ENCODE data around the gene DIS3L2. TPM values are rescaled to one million over a fixed set of nuclear protein-coding genes. Genes with fewer than 3 reads are reported as not detected.
"Not testable (repeated sequence)": the region's sequence is repeated elsewhere in the genome, so short reads cannot be mapped to it uniquely, and the experiment has no call there.

Gene DIS3L2
- total RNA-seq, 2 donors from 2014 or later = 19.6 to 22.1 TPM

DNA sequence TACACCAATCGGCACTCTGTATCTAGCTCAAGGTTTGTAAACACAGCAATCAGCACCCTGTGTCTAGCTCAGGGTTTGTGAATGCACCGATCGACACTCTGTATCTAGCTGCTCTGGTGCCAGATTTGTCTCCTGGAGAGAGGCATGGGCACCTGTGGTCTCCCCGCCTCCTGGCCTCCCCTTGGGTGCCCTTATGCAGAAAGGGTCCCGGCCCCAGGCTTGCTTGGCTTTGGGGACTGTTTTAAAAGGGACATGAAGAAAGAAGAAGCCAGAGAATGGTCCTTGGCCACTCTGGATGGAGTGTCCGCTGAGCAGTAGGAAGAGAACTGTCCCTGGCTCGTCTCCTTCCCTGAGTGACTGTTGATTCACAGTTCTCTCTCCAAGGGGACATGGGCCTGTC lies 405.5 kb downstream of the DIS3L2 start:
- H3K27ac ChIP-seq = no peak overlapping the region
- no peaks in the 10 kb centered on the region for H3K4me1 ChIP-seq
- no peaks in the 10 kb centered on the region for H3K9me3 ChIP-seq
- no peaks in the 10 kb centered on the region for H3K27me3 ChIP-seq
- DNase-seq (ENCODE audit: low spot score) = no peak
- TF ChIP-seq, protein P1, sequence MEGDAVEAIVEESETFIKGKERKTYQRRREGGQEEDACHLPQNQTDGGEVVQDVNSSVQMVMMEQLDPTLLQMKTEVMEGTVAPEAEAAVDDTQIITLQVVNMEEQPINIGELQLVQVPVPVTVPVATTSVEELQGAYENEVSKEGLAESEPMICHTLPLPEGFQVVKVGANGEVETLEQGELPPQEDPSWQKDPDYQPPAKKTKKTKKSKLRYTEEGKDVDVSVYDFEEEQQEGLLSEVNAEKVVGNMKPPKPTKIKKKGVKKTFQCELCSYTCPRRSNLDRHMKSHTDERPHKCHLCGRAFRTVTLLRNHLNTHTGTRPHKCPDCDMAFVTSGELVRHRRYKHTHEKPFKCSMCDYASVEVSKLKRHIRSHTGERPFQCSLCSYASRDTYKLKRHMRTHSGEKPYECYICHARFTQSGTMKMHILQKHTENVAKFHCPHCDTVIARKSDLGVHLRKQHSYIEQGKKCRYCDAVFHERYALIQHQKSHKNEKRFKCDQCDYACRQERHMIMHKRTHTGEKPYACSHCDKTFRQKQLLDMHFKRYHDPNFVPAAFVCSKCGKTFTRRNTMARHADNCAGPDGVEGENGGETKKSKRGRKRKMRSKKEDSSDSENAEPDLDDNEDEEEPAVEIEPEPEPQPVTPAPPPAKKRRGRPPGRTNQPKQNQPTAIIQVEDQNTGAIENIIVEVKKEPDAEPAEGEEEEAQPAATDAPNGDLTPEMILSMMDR (IDR thresholded peaks at IDR 0.05) = no peak
- H3K4me3 ChIP-seq = no peak overlapping the region
- no peaks in the 10 kb centered on the region for H3K36me3 ChIP-seq

DNA sequence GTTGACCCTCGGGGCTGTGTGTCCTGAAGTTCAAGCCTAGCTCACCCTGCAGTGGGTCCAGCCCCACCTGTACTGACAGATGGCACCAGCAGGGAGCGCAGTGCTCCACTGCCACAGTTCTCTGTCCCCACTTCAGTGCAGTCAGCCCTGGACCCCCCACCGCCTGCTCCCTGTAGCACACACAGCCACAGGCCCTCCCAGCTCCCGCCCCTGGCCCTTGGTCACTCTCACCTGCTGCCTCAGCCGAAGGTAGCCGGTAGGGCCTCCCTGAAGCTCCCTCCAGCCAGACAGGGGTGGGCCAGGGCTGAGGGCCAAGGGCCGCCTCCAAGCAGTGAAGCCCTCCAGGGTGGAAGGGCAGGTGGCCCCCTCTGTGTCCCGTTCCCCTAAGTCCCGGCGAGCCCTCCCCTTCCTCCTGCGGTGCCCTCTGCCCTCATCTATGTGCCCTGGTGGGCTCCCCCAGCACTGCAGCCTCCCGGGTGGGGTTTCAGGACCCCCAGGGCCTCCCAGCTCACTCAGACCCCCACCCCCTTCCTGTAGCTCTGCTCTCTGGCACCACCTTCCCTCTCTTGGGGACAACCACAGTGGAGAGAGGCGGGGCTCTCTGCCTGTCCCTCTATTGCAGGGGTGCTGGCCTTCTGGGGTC lies 406.2 kb downstream of the DIS3L2 start:
- Histone ChIP-seq H3K4me1 (no peaks in the 10 kb centered on the region), H3K9me3 (no peaks in the 10 kb centered on the region)
- TF ChIP-seq, protein P1 (IDR thresholded peaks at IDR 0.05) = no peak

DNA sequence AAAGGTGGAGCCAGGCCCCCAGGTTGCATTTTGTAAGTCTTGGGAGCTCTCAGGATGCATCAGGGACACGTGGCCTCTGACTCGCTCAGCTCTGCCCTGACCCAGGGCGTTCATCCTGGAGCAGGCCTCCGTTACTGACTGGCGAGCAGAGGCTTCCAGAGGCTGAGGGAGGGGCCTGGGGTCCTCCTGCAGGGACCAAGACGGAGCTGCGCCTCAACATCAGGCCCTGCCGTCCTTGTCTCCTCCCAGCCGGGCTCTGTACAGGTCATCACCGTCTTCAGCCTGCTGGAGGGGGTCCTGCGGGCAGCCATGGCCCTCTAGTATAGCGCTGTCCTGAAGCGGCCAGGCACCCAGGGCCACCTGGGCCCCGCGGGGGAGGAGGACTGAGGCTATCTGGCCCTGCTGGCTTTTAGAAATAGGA lies 406.8 kb downstream of the DIS3L2 start:
- no peaks in the 10 kb centered on the region for H3K4me1 ChIP-seq
- no peaks in the 10 kb centered on the region for H3K9me3 ChIP-seq
- no peaks in the 10 kb centered on the region for H3K27me3 ChIP-seq
- TF ChIP-seq, protein P1 (IDR thresholded peaks at IDR 0.05) = no peak
- no peak for DNase-seq (ENCODE audit: low spot score)
- H3K36me3 ChIP-seq = no peaks in the 10 kb centered on the region
- no peak overlapping the region for H3K27ac ChIP-seq
- H3K4me3 ChIP-seq = no peak overlapping the region

More for the DNA sequence above, 406.2 kb downstream of the DIS3L2 start:
- Histone ChIP-seq H3K27me3 (no peaks in the 10 kb centered on the region), H3K4me3 (no peak overlapping the region), H3K36me3 (no peaks in the 10 kb centered on the region), H3K27ac (no peak overlapping the region)
- no peak for DNase-seq (ENCODE audit: low spot score)

DNA sequence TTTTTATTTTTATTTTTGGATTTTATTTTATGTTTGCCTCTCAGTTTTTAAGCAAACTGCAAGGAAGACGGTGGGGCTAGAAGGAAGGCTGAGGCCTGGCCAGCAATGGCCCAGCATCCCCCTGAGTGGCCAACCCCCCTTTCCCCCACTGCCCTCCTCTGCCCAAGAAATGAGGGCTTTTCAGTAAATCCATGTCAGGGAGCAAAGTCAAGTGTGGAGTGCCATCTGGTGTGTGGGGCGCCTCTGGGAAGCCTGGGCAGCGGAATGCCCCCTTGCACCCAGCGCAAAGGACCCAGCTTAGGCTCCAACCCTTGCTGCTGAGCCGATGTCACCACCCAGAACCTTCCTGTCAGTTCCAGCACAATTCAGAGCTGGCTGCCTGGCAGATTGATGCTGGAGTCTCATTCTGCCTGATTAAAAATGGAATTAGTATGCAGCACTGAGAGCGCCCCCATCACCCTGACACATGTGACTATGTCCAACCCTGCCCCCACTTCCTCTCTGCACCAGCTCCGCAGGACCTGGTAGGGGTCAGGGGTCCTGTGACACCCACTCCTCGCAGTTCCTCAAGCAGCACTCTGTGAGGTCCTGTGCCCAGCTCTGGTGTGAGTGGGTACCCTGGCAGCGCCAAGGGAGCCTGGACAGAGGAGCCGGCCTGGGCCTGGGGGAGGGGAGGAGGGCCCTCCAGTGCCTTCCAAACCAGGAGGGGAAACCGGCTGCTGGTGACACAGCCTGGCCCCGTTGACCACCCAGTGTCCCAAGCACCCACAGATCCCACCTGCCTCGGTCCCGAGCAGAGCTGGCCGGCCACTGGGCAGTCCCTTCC lies 407.8 kb downstream of the DIS3L2 start:
- Histone ChIP-seq H3K4me3 (no peak overlapping the region), H3K36me3 (no peaks in the 10 kb centered on the region), H3K27me3 (no peaks in the 10 kb centered on the region), H3K27ac (no peak overlapping the region), H3K4me1 (no peaks in the 10 kb centered on the region), H3K9me3 (no peaks in the 10 kb centered on the region)
- TF ChIP-seq, protein P1 (IDR thresholded peaks at IDR 0.05) = no peak
- DNase-seq (ENCODE audit: low spot score) = no peak

DNA sequence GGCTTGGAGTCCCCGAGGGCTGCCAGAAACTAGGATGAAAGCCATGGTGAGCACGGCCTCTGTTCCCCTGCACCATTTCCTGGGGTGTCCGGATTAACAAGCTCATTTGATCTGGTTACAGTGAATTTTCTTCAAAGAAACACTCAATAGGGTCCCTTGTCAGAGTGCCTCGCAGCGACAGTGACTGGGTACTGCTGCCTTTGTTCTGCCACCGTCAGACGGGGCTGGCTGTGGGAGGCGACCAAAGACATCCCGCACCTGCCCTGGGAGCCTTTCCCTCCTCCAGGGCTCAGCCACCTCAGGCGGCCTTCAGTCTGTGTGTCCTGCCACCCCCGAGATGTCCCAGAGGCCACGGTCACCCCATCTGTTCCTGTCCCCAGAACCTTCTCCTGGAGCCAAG lies 408.5 kb downstream of the DIS3L2 start:
- not testable (repeated sequence) for H3K4me1 ChIP-seq; H3K9me3 ChIP-seq; DNase-seq (ENCODE audit: low spot score); H3K27ac ChIP-seq; H3K36me3 ChIP-seq; H3K27me3 ChIP-seq; H3K4me3 ChIP-seq
